ENCODE measurements around the gene CDH12. TPM values are rescaled to one million over a fixed set of nuclear protein-coding genes. Genes with fewer than 3 reads are reported as not detected.

The CDH12 gene
- total RNA-seq, 1 experiment from 2014 or later: not detected

DNA sequence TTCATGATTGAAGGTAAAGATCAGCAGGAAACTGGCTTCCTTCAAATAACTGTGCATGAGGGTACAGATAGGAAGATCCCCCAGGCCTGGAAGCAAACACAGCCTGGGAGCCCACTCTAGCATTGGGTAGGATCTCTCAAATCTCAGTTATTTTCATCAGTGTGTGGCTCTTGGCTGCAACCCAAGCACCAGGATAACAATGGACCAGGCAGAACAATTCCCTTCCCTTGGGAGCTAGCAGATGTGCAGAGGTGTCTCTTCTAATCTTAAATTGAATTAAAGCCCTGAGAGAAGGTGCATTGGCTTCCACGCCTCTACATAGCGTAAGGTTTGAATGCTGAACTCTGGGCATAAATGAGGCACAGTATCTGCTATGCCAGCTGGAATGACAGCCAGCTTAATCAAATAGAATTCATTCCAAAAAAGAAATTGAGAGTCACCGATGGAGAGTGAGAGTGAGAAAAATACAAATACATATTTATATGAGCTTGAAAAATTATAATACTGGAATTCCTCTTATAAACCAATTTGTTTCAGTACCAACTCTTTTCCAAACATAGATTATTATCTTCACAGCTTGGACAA lies 957.3 kb downstream of the CDH12 start:
- H4K20me1 ChIP-seq (ENCODE audit: control insufficient read depth, insufficient read depth, insufficient read length): no peaks in the 10 kb centered on the region
- H2BK15ac ChIP-seq (ENCODE audit: low read depth, low read length): no peak overlapping the region
- H3K4ac ChIP-seq (ENCODE audit: low read depth, low read length): no peak overlapping the region
- no peak overlapping the region for H2AK5ac ChIP-seq (ENCODE audit: insufficient read length, low read length)
- no CpG with 5 or more reads among the region's 3 CpGs for WGBS (ENCODE audit: extremely low coverage, insufficient read length, low lambda C conversion rate)
- H4K91ac ChIP-seq (ENCODE audit: insufficient read length, low read depth, low read length): no peak overlapping the region
- Mint-ChIP-seq H3K27ac (no peak overlapping the region; a peak in 1 of 7 replicates), H3K4me1 (no peaks in the 10 kb centered on the region), H3K4me3 (no peak overlapping the region), H3K36me3 (ENCODE audit: insufficient read depth in 1 of 3, low read depth in 3 of 3) (no peaks in the 10 kb centered on the region), H3K27me3 (ENCODE audit: low read depth) (no peaks in the 10 kb centered on the region), H3K9me3 (no peaks in the 10 kb centered on the region)
- H2BK12ac ChIP-seq (ENCODE audit: insufficient read length, low read depth, low read length): no peak overlapping the region
- H3K27me3 ChIP-seq (ENCODE audit: insufficient read depth, low read length): no peaks in the 10 kb centered on the region
- no peak overlapping the region for H3K4me2 ChIP-seq (ENCODE audit: insufficient read depth, insufficient read length, low read length)
- H3K27ac ChIP-seq (ENCODE audit: insufficient read length, low read depth, low read length): no peak overlapping the region
- H3K4me1 ChIP-seq (ENCODE audit: insufficient read depth, low read length): no peaks in the 10 kb centered on the region
- no peak overlapping the region for H4K8ac ChIP-seq (replicated peaks; ENCODE audit: insufficient read length, low read depth, low read length)
- H3K18ac ChIP-seq (ENCODE audit: insufficient read length, low read depth, low read length): no peak overlapping the region
- H4K5ac ChIP-seq (ENCODE audit: insufficient read length, low read depth, low read length): no peak overlapping the region
- no peaks in the 10 kb centered on the region for H3K23me2 ChIP-seq (ENCODE audit: insufficient read length, low read depth, low read length, poor library complexity, severe bottlenecking)
- peak overlapping the region; percentile 3 for H2AFZ ChIP-seq (ENCODE audit: low read length)
- no peak for DNase-seq
- H3K14ac ChIP-seq (ENCODE audit: insufficient read depth, low read length): no peak overlapping the region
- H2BK20ac ChIP-seq (ENCODE audit: low read depth, low read length, poor library complexity, severe bottlenecking): no peak overlapping the region
- H3K79me1 ChIP-seq (ENCODE audit: insufficient read depth, low read depth, low read length, poor library complexity, severe bottlenecking): no peaks in the 10 kb centered on the region
- no peaks in the 10 kb centered on the region for H3K9me3 ChIP-seq (ENCODE audit: control insufficient read depth, low read depth, low read length)
- no peak overlapping the region for H3K9ac ChIP-seq (ENCODE audit: extremely low read depth, insufficient read length, low read length)
- TF ChIP-seq, protein P1, sequence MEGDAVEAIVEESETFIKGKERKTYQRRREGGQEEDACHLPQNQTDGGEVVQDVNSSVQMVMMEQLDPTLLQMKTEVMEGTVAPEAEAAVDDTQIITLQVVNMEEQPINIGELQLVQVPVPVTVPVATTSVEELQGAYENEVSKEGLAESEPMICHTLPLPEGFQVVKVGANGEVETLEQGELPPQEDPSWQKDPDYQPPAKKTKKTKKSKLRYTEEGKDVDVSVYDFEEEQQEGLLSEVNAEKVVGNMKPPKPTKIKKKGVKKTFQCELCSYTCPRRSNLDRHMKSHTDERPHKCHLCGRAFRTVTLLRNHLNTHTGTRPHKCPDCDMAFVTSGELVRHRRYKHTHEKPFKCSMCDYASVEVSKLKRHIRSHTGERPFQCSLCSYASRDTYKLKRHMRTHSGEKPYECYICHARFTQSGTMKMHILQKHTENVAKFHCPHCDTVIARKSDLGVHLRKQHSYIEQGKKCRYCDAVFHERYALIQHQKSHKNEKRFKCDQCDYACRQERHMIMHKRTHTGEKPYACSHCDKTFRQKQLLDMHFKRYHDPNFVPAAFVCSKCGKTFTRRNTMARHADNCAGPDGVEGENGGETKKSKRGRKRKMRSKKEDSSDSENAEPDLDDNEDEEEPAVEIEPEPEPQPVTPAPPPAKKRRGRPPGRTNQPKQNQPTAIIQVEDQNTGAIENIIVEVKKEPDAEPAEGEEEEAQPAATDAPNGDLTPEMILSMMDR (conservative IDR thresholded peaks at IDR 0.05): no peak
- H2BK120ac ChIP-seq (ENCODE audit: low read depth, low read length, poor library complexity, severe bottlenecking): no peak overlapping the region
- no peak overlapping the region for H3K56ac ChIP-seq (ENCODE audit: insufficient read length, low read depth, low read length)
- no peak overlapping the region for H3K23ac ChIP-seq (ENCODE audit: insufficient read length, low read depth, low read length)
- no peak overlapping the region for H3T11ph ChIP-seq (ENCODE audit: low read length)
- no peak overlapping the region for H2BK5ac ChIP-seq (ENCODE audit: insufficient read length, low read length)
- no peaks in the 10 kb centered on the region for H3K79me2 ChIP-seq (ENCODE audit: insufficient read depth, low read length)
